HG02884 (cell line): ENCODE data around the gene COL12A1.
"Not testable (repeated sequence)": the region's sequence is repeated elsewhere in the genome, so short reads cannot be mapped to it uniquely, and the experiment has no call there.

ENCODE experiments used
- ATAC-seq: cut with Tn5 transposase; IDR thresholded peaks from one replicate; pipeline ENCODE4 v1.9.1; 2021; ENCODE audit warnings: mild to moderate bottlenecking, moderate library complexity; ENCODE audit not compliant: unreplicated experiment

Gene COL12A1

GRCh38 chr6:75213112-75213511 is 7.3 kb upstream of the COL12A1 start:
- ATAC-seq, result no peak

- no peak for ATAC-seq
These were observed 6.2 kb upstream of the COL12A1 start for GRCh38 chr6:75211920-75212590.

GRCh38 chr6:75210885-75211739 is 5.3 kb upstream of the COL12A1 start:
- ATAC-seq, result no peak

- no peak for ATAC-seq
These were observed 3.4 kb upstream of the COL12A1 start for GRCh38 chr6:75209184-75209723.

GRCh38 chr6:75208298-75209183 is 2.7 kb upstream of the COL12A1 start:
- ATAC-seq, result peak; percentile 79

GRCh38 chr6:75206576-75207342 is 906 bp upstream of the COL12A1 start:
- ATAC-seq, result no peak

- no peak for ATAC-seq
These were observed 686 bp downstream of the COL12A1 start for GRCh38 chr6:75204959-75205775.

GRCh38 chr6:75204217-75204958 is 1.5 kb downstream of the COL12A1 start:
- ATAC-seq, result no peak

- ATAC-seq, result no peak
These were observed 2.1 kb downstream of the COL12A1 start for GRCh38 chr6:75203721-75204120.

- ATAC-seq, result no peak
These were observed 3.1 kb downstream of the COL12A1 start for GRCh38 chr6:75202676-75203131.

- no peak for ATAC-seq
These were observed 3.8 kb downstream of the COL12A1 start for GRCh38 chr6:75201901-75202672.

GRCh38 chr6:75201021-75201420 is 4.8 kb downstream of the COL12A1 start:
- no peak for ATAC-seq

- ATAC-seq, result no peak
These were observed 6.0 kb downstream of the COL12A1 start for GRCh38 chr6:75199889-75200288.

GRCh38 chr6:75196081-75196687 is 9.7 kb downstream of the COL12A1 start:
- ATAC-seq, result no peak

- no peak for ATAC-seq
These were observed 17.5 kb downstream of the COL12A1 start for GRCh38 chr6:75188221-75188925.

GRCh38 chr6:75186581-75186980 is 19.3 kb downstream of the COL12A1 start:
- not testable (repeated sequence) for ATAC-seq

GRCh38 chr6:75183099-75183541 is 22.7 kb downstream of the COL12A1 start:
- no peak for ATAC-seq
